Aorta (tissue), 5 donors: ENCODE measurements around the gene DSG2. TPM values are rescaled to one million over a fixed set of nuclear protein-coding genes. Genes with fewer than 3 reads are reported as not detected.

ENCODE experiments used
- ATAC-seq: fragments of 200-7000 bp; cut with Tn5 transposase; one replicate; pipeline ENCODE4 v1.9.1; 2022; ENCODE audit warnings: moderate library complexity; ENCODE audit not compliant: low FRiP score
- DNase-seq, 2 donors: peaks; one replicate each; pipeline ENCODE4 v3.0.0-alpha.2; 2020
- H3K27ac ChIP-seq, 2 donors: one replicate each; pipeline ENCODE4 v1.5.1; 2013; ENCODE audit warnings: low read length in 2 of 2, mild to moderate bottlenecking in 2 of 2, moderate library complexity in 2 of 2, control low read depth in 1 of 2, inconsistent platforms in 1 of 2, low read depth in 1 of 2
- H3K27me3 ChIP-seq, 2 donors: one replicate each; pipeline ENCODE4 v1.6.1; 2013; ENCODE audit warnings: control low read depth in 1 of 2, low read length in 1 of 2, mild to moderate bottlenecking in 1 of 2, moderate library complexity in 1 of 2; ENCODE audit not compliant: insufficient read depth in 2 of 2, control insufficient read depth in 1 of 2
- H3K36me3 ChIP-seq, 2 donors: one replicate each; pipeline ENCODE4 v1.6.1; 2013; ENCODE audit warnings: control low read depth in 1 of 2, low read length in 1 of 2, mild to moderate bottlenecking in 1 of 2; ENCODE audit not compliant: insufficient read depth in 2 of 2, control insufficient read depth in 1 of 2
- H3K4me1 ChIP-seq, 2 donors: one replicate each; pipeline ENCODE4 v1.6.1; 2013; ENCODE audit warnings: low read length in 2 of 2, control low read depth in 1 of 2, mild to moderate bottlenecking in 1 of 2, moderate library complexity in 1 of 2; ENCODE audit not compliant: insufficient read depth in 2 of 2, control insufficient read depth in 1 of 2
- H3K4me3 ChIP-seq, 2 donors: one replicate each; pipeline ENCODE4 v1.5.1; 2013; ENCODE audit warnings: low read length in 2 of 2, control low read depth in 1 of 2, mild to moderate bottlenecking in 1 of 2
- H3K9me3 ChIP-seq: one replicate; pipeline ENCODE4 v1.6.1; 2013; ENCODE audit warnings: mild to moderate bottlenecking, low read length; ENCODE audit not compliant: control insufficient read depth
- WGBS, 2 donors: extraction: QIAGEN DNeasy Blood & Tissue Kit; methylation state at CpG; one replicate each; pipeline ENCODE4 v1.1.7; 2013; 5-methylcytosine and 5-hydroxymethylcytosine counted together
- intact Hi-C, 2 donors: fragments of 100-400 bp; cut with DNase I; formaldehyde crosslinking; loops; one replicate each; pipeline versions ENCODE4 v1.14.2 to v1.15.0; 2022
- polyA plus RNA-seq, 2 donors: library from polyadenylated mRNA; stranded (reverse); fragments of 200-250 nt; gene quantifications; one replicate each; pipeline ENCODE4 v1.2.3, GENCODE V29; 2013
- total RNA-seq, 2 donors: library from RNA; stranded (reverse); fragmentation: NEBNext Ultra II Directional; extraction: Animal tissue kit (Norgen Biotek cat#: 25700); gene quantifications; one replicate each; pipeline ENCODE4 v1.2.1, GENCODE V29; 2021
- donor health status: healthy with polysubstance abuse.
- donor health status: Bipolar disorder and iron deficiency.
- donor health status: DM: no; HTN: no; CAD: no.
- donor health status: DM: no; HTN: no; CAD: no.
- donor health status: DM: yes; HTN: yes; CAD: no.

Gene DSG2
- total and polyA plus RNA-seq, 4 donors: 0.10 to 4.7 (median 3.8) TPM

DNA sequence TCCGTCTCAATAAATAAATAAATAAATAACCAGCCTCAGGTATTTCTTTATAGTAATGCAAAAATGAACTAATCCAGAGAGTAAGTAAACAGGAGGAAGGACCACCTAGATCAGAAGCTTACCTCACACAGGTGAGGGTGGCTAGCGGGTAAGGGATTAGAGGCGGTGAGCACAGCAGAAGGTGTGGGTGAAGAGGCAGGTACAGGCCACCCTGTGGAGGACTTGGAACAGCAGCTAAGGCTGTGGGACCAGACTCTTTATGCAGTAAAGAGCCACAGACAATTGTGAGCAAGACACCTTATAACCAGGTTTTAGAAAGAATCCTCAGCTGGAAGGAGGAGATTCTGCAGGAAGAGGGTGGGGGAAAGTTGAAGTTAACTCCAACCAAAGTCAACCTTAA, 59.5 kb downstream of the DSG2 start:
- Histone ChIP-seq H3K4me3 (no peak overlapping the region), H3K9me3 (no peaks in the 10 kb centered on the region), H3K36me3 (no peaks in the 10 kb centered on the region), H3K27me3 (no peaks in the 10 kb centered on the region), H3K27ac (no peak overlapping the region), H3K4me1 (no peaks in the 10 kb centered on the region)
- DNase-seq (no peak), ATAC-seq (no peak)
- 97% methylated on average over 3 of the region's 3 CpGs for WGBS, 2 donors
- intact Hi-C loops: loop anchor here (5.0 to 10.0 kb wide), 4 partner anchors 165 to 265 kb away; no protein-coding TSS in a partner anchor

DNA sequence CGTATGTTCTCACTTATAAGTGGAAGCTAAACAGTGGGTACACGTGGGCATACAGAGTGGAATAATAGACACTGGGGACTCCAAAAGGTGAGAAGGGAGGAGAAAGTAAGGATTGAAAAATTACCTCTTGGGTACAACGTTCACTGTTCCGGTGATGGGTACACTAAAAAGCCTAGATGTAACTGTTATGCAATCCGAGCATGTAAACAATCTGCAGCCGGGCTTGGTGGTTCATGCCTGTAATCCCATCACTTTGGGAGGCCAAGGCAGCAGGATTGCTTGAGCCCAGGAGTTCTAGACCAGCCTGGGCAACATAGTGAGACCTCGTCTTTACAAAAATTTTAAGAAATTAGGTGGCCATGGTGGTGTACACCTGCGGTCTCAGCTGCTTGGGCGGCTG, 60.6 kb downstream of the DSG2 start:
- Histone ChIP-seq H3K4me1 (no peaks in the 10 kb centered on the region), H3K9me3 (no peaks in the 10 kb centered on the region), H3K36me3 (no peaks in the 10 kb centered on the region), H3K4me3 (no peak overlapping the region), H3K27me3 (no peaks in the 10 kb centered on the region), H3K27ac (no peak overlapping the region)
- no peak for ATAC-seq
- DNase-seq: no peak
- intact Hi-C loops: loop anchor here (5.0 to 10.0 kb wide), 4 partner anchors 164 to 264 kb away; no protein-coding TSS in a partner anchor
- 71 to 87% methylated on average over 9 of the region's 9 CpGs for WGBS, 2 donors

GRCh38 chr18:31562726-31563125, 64.7 kb downstream of the DSG2 start:
- no peaks in the 10 kb centered on the region for H3K9me3 ChIP-seq
- WGBS, 2 donors: 33% methylated on average over 4 of the region's 4 CpGs
- no peak overlapping the region for H3K4me3 ChIP-seq
- no peak overlapping the region for H3K27ac ChIP-seq
- no peaks in the 10 kb centered on the region for H3K36me3 ChIP-seq
- intact Hi-C loops: loop anchor here in 1 of 2 donors (10.0 kb wide), 1 partner anchor 402 kb away; no protein-coding TSS in a partner anchor
- no peaks in the 10 kb centered on the region for H3K4me1 ChIP-seq
- H3K27me3 ChIP-seq: peaks cover 0 to 2% of the 10 kb centered on the region in 2 donors
- DNase-seq (no peak), ATAC-seq (no peak)

DNA sequence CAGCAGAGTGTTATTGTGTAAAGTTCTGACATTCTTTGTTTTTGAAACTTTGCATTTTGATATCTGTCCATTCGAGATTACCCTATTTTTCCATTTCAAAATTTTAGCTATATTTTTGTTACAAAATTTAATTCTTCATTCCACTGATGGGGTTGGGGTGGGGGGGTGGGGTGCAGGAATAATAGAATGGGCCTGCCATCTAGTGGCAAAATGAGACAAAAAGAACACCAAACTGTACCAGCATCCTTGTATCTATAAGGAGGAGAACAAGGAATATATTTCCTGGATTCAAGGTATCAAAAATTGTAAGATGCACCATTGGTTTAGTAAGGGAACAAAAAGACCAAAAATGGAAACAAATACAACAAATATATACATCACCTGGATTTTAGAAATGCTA, 65.8 kb downstream of the DSG2 start:
- Histone ChIP-seq H3K4me1 (no peaks in the 10 kb centered on the region), H3K27ac (no peak overlapping the region), H3K4me3 (no peak overlapping the region), H3K9me3 (no peaks in the 10 kb centered on the region), H3K27me3 (peaks cover 0 to 2% of the 10 kb centered on the region in 2 donors), H3K36me3 (no peaks in the 10 kb centered on the region)
- intact Hi-C loops: loop anchor here in 1 of 2 donors (10.0 kb wide), 1 partner anchor 401 kb away; no protein-coding TSS in a partner anchor
- DNase-seq: no peak
- ATAC-seq: no peak
- 0% methylated on average over 1 of the region's 1 CpG for WGBS, 2 donors

DNA sequence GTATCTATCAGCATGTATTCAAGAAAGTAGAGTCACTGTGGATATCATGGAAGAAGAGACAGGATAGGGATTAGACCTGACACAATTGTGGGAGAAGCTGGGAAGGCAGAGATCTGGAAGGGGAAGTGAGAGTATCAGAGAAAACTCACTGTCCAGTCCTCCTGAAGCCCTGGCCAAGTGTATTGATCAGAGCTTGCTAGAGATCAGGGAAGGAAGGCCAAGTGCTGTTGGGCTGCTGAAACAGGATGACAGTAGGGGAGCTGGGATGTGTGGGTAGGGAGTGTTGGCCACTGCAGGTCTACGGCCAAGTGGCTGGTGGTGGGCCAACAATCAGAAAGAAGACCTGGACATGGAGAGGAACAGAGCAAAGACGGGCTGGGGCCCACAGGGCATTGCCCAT, 67.4 kb downstream of the DSG2 start:
- Histone ChIP-seq H3K36me3 (no peaks in the 10 kb centered on the region), H3K4me1 (no peaks in the 10 kb centered on the region), H3K27ac (no peak overlapping the region), H3K9me3 (no peaks in the 10 kb centered on the region), H3K4me3 (no peak overlapping the region), H3K27me3 (peaks cover 0 to 2% of the 10 kb centered on the region in 2 donors)
- DNase-seq (no peak), ATAC-seq (no peak)
- intact Hi-C loops: loop anchor here in 1 of 2 donors (10.0 kb wide), 1 partner anchor 399 kb away; no protein-coding TSS in a partner anchor
- WGBS, 2 donors: 77 to 81% methylated on average over 2 of the region's 2 CpGs

DNA sequence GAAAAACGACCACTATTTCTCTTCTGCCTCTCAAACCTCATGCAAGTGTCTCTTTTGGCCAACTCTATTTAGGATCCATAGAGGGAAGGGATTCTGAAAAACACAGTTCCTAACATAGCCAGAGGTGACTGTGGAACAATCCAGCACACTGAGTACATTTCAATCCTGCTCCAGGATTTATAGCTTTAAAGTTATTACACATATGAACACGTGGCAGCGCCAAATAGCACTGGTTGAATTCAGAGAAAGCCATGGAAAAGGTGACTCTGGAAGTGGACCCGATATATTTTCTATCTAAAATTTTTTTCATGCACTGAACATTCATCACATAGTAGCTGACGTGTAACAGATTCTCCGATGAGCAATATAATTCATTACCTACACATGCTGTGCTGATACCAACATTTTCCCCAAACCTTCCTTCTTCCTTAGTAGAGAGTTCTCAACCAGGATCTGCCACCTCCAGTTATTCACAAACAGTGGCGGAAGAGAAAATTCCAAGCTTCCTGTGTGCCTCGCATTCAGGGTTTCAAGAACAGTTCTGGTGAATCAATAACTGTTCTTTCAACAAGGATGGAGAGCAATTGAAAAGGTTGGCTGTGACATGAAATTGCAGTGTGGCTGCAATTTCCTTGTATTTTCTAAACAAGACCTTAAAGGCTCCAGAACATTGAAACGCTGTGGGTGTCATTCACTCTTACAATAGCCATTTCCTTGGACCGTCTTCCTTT, 68.0 kb downstream of the DSG2 start:
- no peaks in the 10 kb centered on the region for H3K36me3 ChIP-seq
- no peak overlapping the region for H3K4me3 ChIP-seq
- 73 to 80% methylated on average over 10 of the region's 10 CpGs for WGBS, 2 donors
- no peaks in the 10 kb centered on the region for H3K9me3 ChIP-seq
- no peaks in the 10 kb centered on the region for H3K4me1 ChIP-seq
- DNase-seq (no peak), ATAC-seq (no peak)
- peaks cover 0 to 2% of the 10 kb centered on the region in 2 donors for H3K27me3 ChIP-seq
- no peak overlapping the region for H3K27ac ChIP-seq
- intact Hi-C loops: loop anchor here in 1 of 2 donors (10.0 kb wide), 1 partner anchor 399 kb away; no protein-coding TSS in a partner anchor

- Histone ChIP-seq H3K4me1 (no peaks in the 10 kb centered on the region), H3K27ac (no peak overlapping the region), H3K27me3 (peaks cover 0 to 2% of the 10 kb centered on the region in 2 donors), H3K36me3 (no peaks in the 10 kb centered on the region), H3K9me3 (no peaks in the 10 kb centered on the region), H3K4me3 (no peak overlapping the region)
- intact Hi-C loops: loop anchor here in 1 of 2 donors (10.0 kb wide), 1 partner anchor 398 kb away; no protein-coding TSS in a partner anchor
- 56 to 62% methylated on average over 4 of the region's 4 CpGs for WGBS, 2 donors
- DNase-seq (no peak), ATAC-seq (no peak)
Measured at GRCh38 chr18:31566576-31567306, 68.8 kb downstream of the DSG2 start.

DNA sequence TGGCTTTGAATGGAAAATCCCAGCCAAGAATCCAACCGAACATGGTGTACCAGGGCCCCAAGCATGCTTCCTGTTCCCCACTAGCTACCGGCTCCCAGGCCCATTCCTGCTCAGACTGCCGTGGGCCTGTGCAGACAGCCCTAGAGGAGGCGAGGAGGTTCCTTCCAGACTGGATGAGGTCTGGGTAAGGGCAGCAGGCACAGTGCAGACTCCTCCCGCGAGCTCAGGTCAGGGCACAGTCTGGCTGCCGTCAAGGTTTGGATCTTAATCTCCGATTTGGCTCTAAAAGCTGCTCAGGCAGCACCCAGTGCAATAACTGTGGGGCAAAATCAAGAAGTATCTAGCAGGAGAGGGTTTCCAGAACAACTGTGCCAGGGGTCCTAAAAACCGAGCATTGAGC, 74.4 kb downstream of the DSG2 start:
- peaks cover 0 to 2% of the 10 kb centered on the region in 2 donors for H3K27me3 ChIP-seq
- H3K4me1 ChIP-seq: no peaks in the 10 kb centered on the region
- no peak overlapping the region for H3K4me3 ChIP-seq
- DNase-seq (no peak), ATAC-seq (no peak)
- WGBS, 2 donors: 69 to 82% methylated on average over 9 of the region's 9 CpGs
- intact Hi-C loops: no loop called here
- no peaks in the 10 kb centered on the region for H3K9me3 ChIP-seq
- H3K36me3 ChIP-seq: no peaks in the 10 kb centered on the region
- H3K27ac ChIP-seq: no peak overlapping the region
